Mesendoderm (in vitro differentiated cells): ENCODE measurements around the gene GLIS1.

Experiments used
- DNase-seq: peaks from one replicate; pipeline ENCODE4 v3.0.0; 2013
- H2AK5ac ChIP-seq: 2 replicates; pipeline ENCODE4 v1.6.1; 2013; ENCODE audit warnings: low read length, inconsistent platforms
- H2BK120ac ChIP-seq: 2 replicates; pipeline ENCODE4 v1.6.1; 2013; ENCODE audit warnings: low read depth, mild to moderate bottlenecking, low read length, moderate library complexity, mixed read lengths
- H2BK15ac ChIP-seq: replicated peaks from 2 replicates; pipeline ENCODE4 v1.6.1; 2013; ENCODE audit warnings: low read depth, mild to moderate bottlenecking, moderate library complexity
- H2BK5ac ChIP-seq: 2 replicates; pipeline ENCODE4 v1.6.1; 2013; ENCODE audit warnings: low read length, inconsistent platforms
- H3K18ac ChIP-seq: 2 replicates; pipeline ENCODE4 v1.6.1; 2013; ENCODE audit warnings: mild to moderate bottlenecking, low read length, mixed read lengths
- H3K23ac ChIP-seq: one replicate; pipeline ENCODE4 v1.6.1; 2013; ENCODE audit warnings: low read length
- H3K27ac ChIP-seq: 2 replicates; pipeline ENCODE4 v1.5.1; 2013; ENCODE audit warnings: low read depth, mild to moderate bottlenecking, inconsistent platforms, low read length, moderate library complexity
- H3K27me3 ChIP-seq: 2 replicates; pipeline ENCODE4 v1.6.1; 2013; ENCODE audit warnings: low read length, control low read depth, mild to moderate bottlenecking, inconsistent platforms; ENCODE audit not compliant: insufficient read depth, poor library complexity
- H3K36me3 ChIP-seq: 2 replicates; pipeline ENCODE4 v1.6.1; 2013; ENCODE audit warnings: low read length, inconsistent platforms; ENCODE audit not compliant: control insufficient read depth, insufficient read depth
- H3K4ac ChIP-seq: one replicate; pipeline ENCODE4 v1.6.1; 2013; ENCODE audit warnings: low read depth, mild to moderate bottlenecking, low read length, moderate library complexity
- H3K4me1 ChIP-seq: 2 replicates; pipeline ENCODE4 v1.6.1; 2013; ENCODE audit warnings: low read depth, low read length, inconsistent platforms; ENCODE audit not compliant: control insufficient read depth
- H3K4me2 ChIP-seq: 2 replicates; pipeline ENCODE4 v1.6.1; 2013; ENCODE audit warnings: low read length
- H3K4me3 ChIP-seq: 2 replicates; pipeline ENCODE4 v1.5.1; 2013; ENCODE audit warnings: mild to moderate bottlenecking, low read length
- H3K56ac ChIP-seq: one replicate; pipeline ENCODE4 v1.6.1; 2013; ENCODE audit warnings: low read length
- H3K79me1 ChIP-seq: 2 replicates; pipeline ENCODE4 v1.6.1; 2013; ENCODE audit warnings: low read length, inconsistent platforms
- H3K79me2 ChIP-seq: 2 replicates; pipeline ENCODE4 v1.6.1; 2013; ENCODE audit warnings: mild to moderate bottlenecking, low read length; ENCODE audit not compliant: control insufficient read depth, insufficient read depth
- H3K9ac ChIP-seq: 2 replicates; pipeline ENCODE4 v1.6.1; 2013; ENCODE audit warnings: low read length, inconsistent platforms
- H4K5ac ChIP-seq: one replicate; pipeline ENCODE4 v1.6.1; 2013; ENCODE audit warnings: low read length
- H4K8ac ChIP-seq: one replicate; pipeline ENCODE4 v1.6.1; 2013; ENCODE audit warnings: low read depth, mild to moderate bottlenecking, control low read depth, low read length, moderate library complexity
- WGBS: extraction: QIAGEN DNeasy Blood & Tissue Kit; methylation state at CpG from one replicate; pipeline ENCODE4 v1.1.7; 2013; ENCODE audit warnings: low lambda C conversion rate, missing lambda C conversion rate; ENCODE audit not compliant: insufficient coverage; ENCODE audit errors: extremely low coverage; 5-methylcytosine and 5-hydroxymethylcytosine counted together

Gene GLIS1

DNA sequence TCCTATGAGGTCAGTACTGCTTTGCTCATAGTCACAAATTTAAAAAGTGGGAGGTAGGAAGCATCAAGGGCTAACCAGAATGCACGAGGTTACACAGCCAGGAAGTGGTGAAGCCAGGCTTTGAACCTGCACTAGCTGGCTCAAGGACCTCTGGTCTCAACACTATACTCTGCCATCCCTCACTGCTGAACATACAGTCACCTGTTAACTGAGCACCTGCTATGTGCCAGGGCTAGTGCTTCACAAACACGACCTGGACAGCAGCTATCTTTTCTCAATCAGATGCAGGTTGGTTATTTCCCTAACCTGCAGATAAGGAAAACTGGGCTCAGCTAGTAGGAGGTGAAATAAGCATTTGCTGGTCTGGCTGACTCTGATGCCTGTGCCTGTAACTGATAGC lies 73.0 kb downstream of the GLIS1 start:
- Histone ChIP-seq H2AK5ac (no peak overlapping the region), H3K79me2 (no peaks in the 10 kb centered on the region), H3K27ac (no peak overlapping the region), H2BK15ac (no peak overlapping the region), H2BK5ac (no peak overlapping the region), H3K27me3 (no peaks in the 10 kb centered on the region), H3K18ac (no peak overlapping the region), H3K79me1 (peaks cover 7% of the 10 kb centered on the region), H3K23ac (no peak overlapping the region), H2BK120ac (no peak overlapping the region), H3K36me3 (no peaks in the 10 kb centered on the region), H4K8ac (no peak overlapping the region), H3K4me3 (no peak overlapping the region), H3K9ac (no peak overlapping the region), H3K4ac (no peak overlapping the region), H4K5ac (no peak overlapping the region), H3K4me2 (no peak overlapping the region), H3K4me1 (no peaks in the 10 kb centered on the region), H3K56ac (no peak overlapping the region)
- no peak for DNase-seq
- WGBS, result no CpG with 5 or more reads among the region's 2 CpGs

DNA sequence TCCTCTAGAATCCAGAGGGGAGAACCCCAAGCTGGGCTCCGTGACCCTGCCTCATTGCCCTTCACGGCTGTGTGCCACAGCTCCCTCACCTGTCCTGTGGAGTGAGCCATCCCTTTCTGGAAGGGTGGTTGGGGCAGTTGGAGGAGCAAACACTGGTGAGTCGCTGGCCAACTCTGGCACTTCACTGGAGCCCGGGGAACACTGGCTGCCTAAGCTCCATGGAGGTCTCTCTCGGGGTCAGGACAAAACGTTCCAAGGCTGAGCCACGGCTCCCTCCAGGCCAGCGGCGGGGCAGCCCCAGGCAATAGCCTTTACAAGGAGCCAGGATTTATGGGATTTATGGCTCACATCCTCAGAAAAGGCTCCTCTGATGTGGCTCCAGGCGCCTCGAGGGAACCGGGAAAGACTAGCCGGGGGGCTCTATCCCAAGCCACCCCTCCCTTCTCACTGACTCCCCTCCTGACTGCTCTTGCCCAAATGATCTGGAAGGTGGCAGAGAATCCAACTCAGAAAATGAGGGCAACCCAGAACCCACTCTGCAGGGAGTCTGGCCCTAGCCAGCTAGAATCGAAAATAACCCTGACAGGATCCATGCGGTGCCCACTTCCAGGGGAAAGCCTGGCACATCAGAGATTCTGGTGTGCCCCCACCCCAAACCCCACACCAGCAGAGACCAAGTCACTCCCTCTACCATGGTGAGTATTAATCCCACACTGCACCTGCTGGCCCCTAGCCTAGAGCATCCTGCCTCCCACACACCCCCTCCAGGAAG lies 75.2 kb downstream of the GLIS1 start:
- Histone ChIP-seq H2BK5ac (no peak overlapping the region), H3K79me2 (no peaks in the 10 kb centered on the region), H3K27me3 (no peaks in the 10 kb centered on the region), H3K4me3 (no peak overlapping the region), H3K4ac (no peak overlapping the region), H3K27ac (no peak overlapping the region), H3K23ac (no peak overlapping the region), H3K36me3 (no peaks in the 10 kb centered on the region), H3K56ac (no peak overlapping the region), H2AK5ac (no peak overlapping the region), H2BK15ac (no peak overlapping the region), H3K4me2 (no peak overlapping the region), H3K9ac (no peak overlapping the region), H4K5ac (no peak overlapping the region), H3K18ac (no peak overlapping the region), H3K4me1 (no peaks in the 10 kb centered on the region), H2BK120ac (no peak overlapping the region), H4K8ac (no peak overlapping the region), H3K79me1 (peaks cover 5% of the 10 kb centered on the region)
- WGBS, result no CpG with 5 or more reads among the region's 15 CpGs
- no peak for DNase-seq

DNA sequence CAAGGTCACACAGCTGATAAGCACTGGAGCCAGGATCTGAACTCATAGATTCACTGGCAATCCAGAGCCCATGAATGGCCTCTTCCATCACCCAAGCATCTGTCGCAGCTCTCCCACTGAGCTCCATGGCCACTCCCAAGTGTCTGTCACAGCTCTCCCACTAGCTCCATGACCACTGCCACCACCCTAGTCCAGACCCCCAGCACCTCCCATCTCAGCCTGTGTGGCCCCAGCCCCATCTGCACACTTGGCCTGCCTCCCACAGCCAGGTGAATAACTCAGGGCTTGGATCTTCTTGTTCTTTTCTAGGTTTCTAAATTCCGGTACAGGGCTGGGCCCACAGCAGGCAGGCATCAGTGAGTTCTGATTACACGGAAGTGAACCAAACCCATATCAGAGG lies 76.0 kb downstream of the GLIS1 start:
- Histone ChIP-seq H3K27me3 (no peaks in the 10 kb centered on the region), H3K23ac (no peak overlapping the region), H3K4me3 (no peak overlapping the region), H3K4me2 (no peak overlapping the region), H3K18ac (no peak overlapping the region), H4K8ac (no peak overlapping the region), H2AK5ac (no peak overlapping the region), H4K5ac (no peak overlapping the region), H3K79me2 (no peaks in the 10 kb centered on the region), H3K9ac (no peak overlapping the region), H3K4ac (no peak overlapping the region), H2BK15ac (no peak overlapping the region), H3K27ac (no peak overlapping the region), H3K56ac (no peak overlapping the region), H2BK120ac (no peak overlapping the region), H3K4me1 (no peaks in the 10 kb centered on the region), H3K36me3 (no peaks in the 10 kb centered on the region), H3K79me1 (peaks cover 7% of the 10 kb centered on the region), H2BK5ac (no peak overlapping the region)
- no CpG with 5 or more reads among the region's 3 CpGs for WGBS
- no peak for DNase-seq

DNA sequence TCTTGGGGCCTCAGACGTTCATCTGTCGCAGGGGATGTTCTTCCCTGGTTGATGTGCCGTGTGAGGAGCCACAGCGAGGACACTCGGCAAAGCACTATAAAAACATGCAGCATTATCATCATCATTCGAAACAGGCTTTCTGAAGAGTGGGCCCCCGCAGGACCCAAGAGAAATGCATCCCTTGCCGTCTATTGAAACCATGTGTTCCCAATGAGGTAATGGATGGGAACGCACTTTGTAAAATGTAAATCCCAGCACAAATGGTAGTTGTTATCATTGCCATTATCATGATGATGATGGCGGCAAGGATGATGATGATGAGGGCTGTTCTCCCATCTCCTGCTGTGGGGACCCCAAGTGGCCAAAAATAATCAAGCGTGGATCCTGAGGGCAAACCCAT lies 76.8 kb downstream of the GLIS1 start:
- H3K4ac ChIP-seq, result no peak overlapping the region
- H2BK5ac ChIP-seq, result no peak overlapping the region
- no peak overlapping the region for H2BK120ac ChIP-seq
- no peak for DNase-seq
- no peak overlapping the region for H3K4me2 ChIP-seq
- no peaks in the 10 kb centered on the region for H3K36me3 ChIP-seq
- H4K5ac ChIP-seq, result no peak overlapping the region
- no peak overlapping the region for H2AK5ac ChIP-seq
- H4K8ac ChIP-seq, result no peak overlapping the region
- no peak overlapping the region for H3K56ac ChIP-seq
- no peak overlapping the region for H2BK15ac ChIP-seq
- H3K4me1 ChIP-seq, result no peaks in the 10 kb centered on the region
- H3K4me3 ChIP-seq, result no peak overlapping the region
- H3K79me2 ChIP-seq, result no peaks in the 10 kb centered on the region
- H3K23ac ChIP-seq, result no peak overlapping the region
- peaks cover 7% of the 10 kb centered on the region for H3K79me1 ChIP-seq
- no peaks in the 10 kb centered on the region for H3K27me3 ChIP-seq
- no peak overlapping the region for H3K18ac ChIP-seq
- H3K9ac ChIP-seq, result no peak overlapping the region
- WGBS, result no CpG with 5 or more reads among the region's 11 CpGs
- H3K27ac ChIP-seq, result no peak overlapping the region

DNA sequence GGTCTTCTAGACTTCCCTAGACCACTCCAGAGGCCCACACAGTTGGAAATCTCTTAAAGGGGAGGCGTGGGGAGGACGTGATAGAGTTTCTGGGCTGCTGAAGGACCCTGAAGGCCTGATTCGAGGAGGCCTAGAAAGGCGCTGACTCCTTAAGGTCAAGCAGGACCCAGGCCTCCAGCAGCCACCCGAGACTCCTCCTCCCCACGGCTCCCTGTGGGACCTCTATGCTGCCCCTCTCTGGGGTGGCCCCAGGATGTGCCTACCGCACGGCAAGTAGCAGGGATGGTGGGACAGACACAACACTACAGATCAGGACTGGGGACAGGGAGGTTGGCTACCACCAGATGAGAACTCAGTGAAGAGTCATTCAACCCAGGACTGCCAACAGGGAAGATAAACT lies 77.5 kb downstream of the GLIS1 start:
- DNase-seq, result no peak
- Histone ChIP-seq H3K36me3 (no peaks in the 10 kb centered on the region), H4K8ac (no peak overlapping the region), H3K56ac (no peak overlapping the region), H3K9ac (no peak overlapping the region), H3K27me3 (no peaks in the 10 kb centered on the region), H3K4me2 (no peak overlapping the region), H4K5ac (no peak overlapping the region), H3K4me1 (no peaks in the 10 kb centered on the region), H3K23ac (no peak overlapping the region), H3K4me3 (no peak overlapping the region), H2BK15ac (no peak overlapping the region), H3K27ac (no peak overlapping the region), H3K18ac (no peak overlapping the region), H2BK5ac (no peak overlapping the region), H2BK120ac (no peak overlapping the region), H3K79me1 (peaks cover 5% of the 10 kb centered on the region), H3K79me2 (no peaks in the 10 kb centered on the region), H2AK5ac (no peak overlapping the region), H3K4ac (no peak overlapping the region)
- WGBS, result no CpG with 5 or more reads among the region's 8 CpGs

DNA sequence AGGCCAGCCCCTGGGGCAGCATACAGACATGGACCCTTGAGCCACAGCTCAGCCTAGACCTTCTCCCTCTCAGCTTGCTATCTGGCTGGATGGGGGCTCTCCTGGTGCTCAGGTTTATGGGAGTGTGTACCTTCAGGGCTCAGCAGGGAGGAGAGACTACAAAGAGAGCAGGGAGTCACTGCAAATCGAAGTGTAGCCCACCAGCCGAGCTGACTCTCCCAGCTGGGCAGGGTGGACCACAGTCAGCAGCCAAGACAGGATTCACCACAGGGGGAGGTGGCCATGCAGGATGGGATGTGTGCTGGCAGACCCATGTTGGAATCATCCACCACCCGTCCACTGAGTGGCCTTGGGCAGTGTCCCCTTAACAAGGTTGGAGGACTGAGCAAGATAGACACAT lies 78.3 kb downstream of the GLIS1 start:
- H3K56ac ChIP-seq, result no peak overlapping the region
- H3K23ac ChIP-seq, result no peak overlapping the region
- H3K9ac ChIP-seq, result no peak overlapping the region
- H3K4ac ChIP-seq, result no peak overlapping the region
- no peaks in the 10 kb centered on the region for H3K27me3 ChIP-seq
- WGBS, result no CpG with 5 or more reads among the region's 3 CpGs
- no peak overlapping the region for H4K8ac ChIP-seq
- DNase-seq, result no peak
- no peak overlapping the region for H2BK15ac ChIP-seq
- H2AK5ac ChIP-seq, result no peak overlapping the region
- H3K4me3 ChIP-seq, result no peak overlapping the region
- no peak overlapping the region for H2BK120ac ChIP-seq
- no peak overlapping the region for H4K5ac ChIP-seq
- no peaks in the 10 kb centered on the region for H3K36me3 ChIP-seq
- no peaks in the 10 kb centered on the region for H3K79me2 ChIP-seq
- H3K27ac ChIP-seq, result no peak overlapping the region
- H3K4me1 ChIP-seq, result no peaks in the 10 kb centered on the region
- H3K4me2 ChIP-seq, result no peak overlapping the region
- peaks cover 4% of the 10 kb centered on the region for H3K79me1 ChIP-seq
- no peak overlapping the region for H3K18ac ChIP-seq
- H2BK5ac ChIP-seq, result no peak overlapping the region
